Mesendoderm (in vitro differentiated cells): ENCODE measurements around the gene ZBTB12.
A peak's percentile ranks its signal among the peaks of the same experiment; 100 is the strongest.

Experiments
- DNase-seq: peaks from one replicate; pipeline ENCODE4 v3.0.0; 2013
- H2AK5ac ChIP-seq: 2 replicates; pipeline ENCODE4 v1.6.1; 2013; ENCODE audit warnings: low read length, inconsistent platforms
- H2BK120ac ChIP-seq: 2 replicates; pipeline ENCODE4 v1.6.1; 2013; ENCODE audit warnings: low read depth, mild to moderate bottlenecking, low read length, moderate library complexity, mixed read lengths
- H2BK15ac ChIP-seq: replicated peaks from 2 replicates; pipeline ENCODE4 v1.6.1; 2013; ENCODE audit warnings: low read depth, mild to moderate bottlenecking, moderate library complexity
- H2BK5ac ChIP-seq: 2 replicates; pipeline ENCODE4 v1.6.1; 2013; ENCODE audit warnings: low read length, inconsistent platforms
- H3K18ac ChIP-seq: 2 replicates; pipeline ENCODE4 v1.6.1; 2013; ENCODE audit warnings: mild to moderate bottlenecking, low read length, mixed read lengths
- H3K23ac ChIP-seq: one replicate; pipeline ENCODE4 v1.6.1; 2013; ENCODE audit warnings: low read length
- H3K27ac ChIP-seq: 2 replicates; pipeline ENCODE4 v1.5.1; 2013; ENCODE audit warnings: low read depth, mild to moderate bottlenecking, inconsistent platforms, low read length, moderate library complexity
- H3K27me3 ChIP-seq: 2 replicates; pipeline ENCODE4 v1.6.1; 2013; ENCODE audit warnings: low read length, control low read depth, mild to moderate bottlenecking, inconsistent platforms; ENCODE audit not compliant: insufficient read depth, poor library complexity
- H3K36me3 ChIP-seq: 2 replicates; pipeline ENCODE4 v1.6.1; 2013; ENCODE audit warnings: low read length, inconsistent platforms; ENCODE audit not compliant: control insufficient read depth, insufficient read depth
- H3K4ac ChIP-seq: one replicate; pipeline ENCODE4 v1.6.1; 2013; ENCODE audit warnings: low read depth, mild to moderate bottlenecking, low read length, moderate library complexity
- H3K4me1 ChIP-seq: 2 replicates; pipeline ENCODE4 v1.6.1; 2013; ENCODE audit warnings: low read depth, low read length, inconsistent platforms; ENCODE audit not compliant: control insufficient read depth
- H3K4me2 ChIP-seq: 2 replicates; pipeline ENCODE4 v1.6.1; 2013; ENCODE audit warnings: low read length
- H3K4me3 ChIP-seq: 2 replicates; pipeline ENCODE4 v1.5.1; 2013; ENCODE audit warnings: mild to moderate bottlenecking, low read length
- H3K56ac ChIP-seq: one replicate; pipeline ENCODE4 v1.6.1; 2013; ENCODE audit warnings: low read length
- H3K79me1 ChIP-seq: 2 replicates; pipeline ENCODE4 v1.6.1; 2013; ENCODE audit warnings: low read length, inconsistent platforms
- H3K79me2 ChIP-seq: 2 replicates; pipeline ENCODE4 v1.6.1; 2013; ENCODE audit warnings: mild to moderate bottlenecking, low read length; ENCODE audit not compliant: control insufficient read depth, insufficient read depth
- H3K9ac ChIP-seq: 2 replicates; pipeline ENCODE4 v1.6.1; 2013; ENCODE audit warnings: low read length, inconsistent platforms
- H4K5ac ChIP-seq: one replicate; pipeline ENCODE4 v1.6.1; 2013; ENCODE audit warnings: low read length
- H4K8ac ChIP-seq: one replicate; pipeline ENCODE4 v1.6.1; 2013; ENCODE audit warnings: low read depth, mild to moderate bottlenecking, control low read depth, low read length, moderate library complexity
- WGBS: extraction: QIAGEN DNeasy Blood & Tissue Kit; methylation state at CpG from one replicate; pipeline ENCODE4 v1.1.7; 2013; ENCODE audit warnings: low lambda C conversion rate, missing lambda C conversion rate; ENCODE audit not compliant: insufficient coverage; ENCODE audit errors: extremely low coverage; 5-methylcytosine and 5-hydroxymethylcytosine counted together

ZBTB12 gene

DNA sequence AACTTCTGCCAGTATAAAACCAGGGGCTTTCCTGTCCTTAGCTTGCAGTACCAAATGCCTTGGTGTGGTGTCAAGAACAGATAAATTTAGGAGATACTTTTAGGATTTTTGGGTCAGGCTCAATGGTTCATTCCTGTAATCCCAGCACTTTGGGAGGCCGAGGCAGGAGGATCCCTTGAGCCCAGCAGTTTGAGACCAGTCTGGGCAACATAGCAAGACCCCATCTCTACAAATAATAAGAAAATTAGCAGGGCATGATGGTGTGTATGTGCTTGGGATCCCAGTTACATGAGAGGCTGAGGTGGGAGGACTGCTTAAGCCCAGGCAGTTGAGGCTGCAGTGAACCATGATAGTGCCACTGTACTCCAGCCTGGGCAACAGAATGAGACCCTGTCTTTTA, 3.2 kb upstream of the ZBTB12 start:
- no peak overlapping the region for H4K5ac ChIP-seq
- H3K27ac ChIP-seq, result no peak overlapping the region
- no peak overlapping the region for H3K4ac ChIP-seq
- H3K23ac ChIP-seq, result no peak overlapping the region
- no peaks in the 10 kb centered on the region for H3K4me1 ChIP-seq
- no peaks in the 10 kb centered on the region for H3K79me2 ChIP-seq
- no peak overlapping the region for H3K4me3 ChIP-seq
- no peak overlapping the region for H3K4me2 ChIP-seq
- no peak for DNase-seq
- H3K9ac ChIP-seq, result no peak overlapping the region
- H4K8ac ChIP-seq, result no peak overlapping the region
- H2BK15ac ChIP-seq, result no peak overlapping the region
- no peak overlapping the region for H3K56ac ChIP-seq
- H2BK5ac ChIP-seq, result no peak overlapping the region
- no peak overlapping the region for H2BK120ac ChIP-seq
- H3K79me1 ChIP-seq, result no peaks in the 10 kb centered on the region
- H2AK5ac ChIP-seq, result no peak overlapping the region
- H3K27me3 ChIP-seq, result no peaks in the 10 kb centered on the region
- no peaks in the 10 kb centered on the region for H3K36me3 ChIP-seq
- WGBS, result no CpG with 5 or more reads among the region's 1 CpG
- H3K18ac ChIP-seq, result no peak overlapping the region

DNA sequence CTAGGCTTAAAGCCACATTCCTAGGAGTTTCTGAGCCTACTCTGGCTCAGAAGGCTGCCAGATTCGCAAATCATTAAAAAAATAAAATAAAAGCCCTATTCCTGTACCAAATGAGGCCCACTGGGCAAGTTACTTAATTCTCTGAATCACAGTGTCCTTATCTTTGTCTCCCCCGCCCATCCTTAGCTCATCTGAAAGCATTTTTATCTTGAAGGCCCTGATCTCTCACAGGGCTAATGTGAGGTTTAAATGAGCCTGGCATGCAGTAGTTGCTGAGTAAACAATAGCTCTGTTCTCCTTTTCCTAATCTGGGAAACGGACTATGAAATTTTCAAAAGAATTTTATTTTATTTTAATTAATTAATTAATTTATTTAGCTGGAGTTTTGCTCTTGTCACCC, 2.1 kb upstream of the ZBTB12 start:
- H3K79me2 ChIP-seq, result no peaks in the 10 kb centered on the region
- no peak overlapping the region for H3K56ac ChIP-seq
- H2BK5ac ChIP-seq, result no peak overlapping the region
- H3K23ac ChIP-seq, result no peak overlapping the region
- no CpG with 5 or more reads among the region's 3 CpGs for WGBS
- H3K4me2 ChIP-seq, result no peak overlapping the region
- H3K4ac ChIP-seq, result no peak overlapping the region
- H3K27ac ChIP-seq, result no peak overlapping the region
- no peaks in the 10 kb centered on the region for H3K79me1 ChIP-seq
- no peak overlapping the region for H2AK5ac ChIP-seq
- no peak overlapping the region for H4K5ac ChIP-seq
- no peaks in the 10 kb centered on the region for H3K27me3 ChIP-seq
- no peaks in the 10 kb centered on the region for H3K4me1 ChIP-seq
- H2BK15ac ChIP-seq, result no peak overlapping the region
- H3K4me3 ChIP-seq, result no peak overlapping the region
- H3K9ac ChIP-seq, result no peak overlapping the region
- H2BK120ac ChIP-seq, result no peak overlapping the region
- no peak overlapping the region for H3K18ac ChIP-seq
- no peak overlapping the region for H4K8ac ChIP-seq
- no peak for DNase-seq
- no peaks in the 10 kb centered on the region for H3K36me3 ChIP-seq

- Histone ChIP-seq H3K23ac (no peak overlapping the region), H3K27ac (peak overlapping the region; percentile 34), H3K56ac (peak overlapping the region; percentile 90), H3K4ac (peak overlapping the region; percentile 77), H2AK5ac (no peak overlapping the region), H3K4me3 (peak overlapping the region; percentile 36), H3K18ac (peak overlapping the region; percentile 99), H4K8ac (peak overlapping the region; percentile 98), H2BK120ac (peak overlapping the region; percentile 70), H2BK5ac (no peak overlapping the region), H3K79me2 (peaks cover 4% of the 10 kb centered on the region), H3K36me3 (no peaks in the 10 kb centered on the region), H3K4me2 (peak overlapping the region; percentile 27), H3K79me1 (peaks cover 4% of the 10 kb centered on the region), H3K4me1 (no peaks in the 10 kb centered on the region), H2BK15ac (no peak overlapping the region), H3K27me3 (no peaks in the 10 kb centered on the region), H3K9ac (peak overlapping the region; percentile 53), H4K5ac (no peak overlapping the region)
- DNase-seq, result no peak
- no CpG with 5 or more reads among the region's 45 CpGs for WGBS
Observed at GRCh38 chr6:31901415-31901952, 402 bp downstream of the ZBTB12 start.

DNA sequence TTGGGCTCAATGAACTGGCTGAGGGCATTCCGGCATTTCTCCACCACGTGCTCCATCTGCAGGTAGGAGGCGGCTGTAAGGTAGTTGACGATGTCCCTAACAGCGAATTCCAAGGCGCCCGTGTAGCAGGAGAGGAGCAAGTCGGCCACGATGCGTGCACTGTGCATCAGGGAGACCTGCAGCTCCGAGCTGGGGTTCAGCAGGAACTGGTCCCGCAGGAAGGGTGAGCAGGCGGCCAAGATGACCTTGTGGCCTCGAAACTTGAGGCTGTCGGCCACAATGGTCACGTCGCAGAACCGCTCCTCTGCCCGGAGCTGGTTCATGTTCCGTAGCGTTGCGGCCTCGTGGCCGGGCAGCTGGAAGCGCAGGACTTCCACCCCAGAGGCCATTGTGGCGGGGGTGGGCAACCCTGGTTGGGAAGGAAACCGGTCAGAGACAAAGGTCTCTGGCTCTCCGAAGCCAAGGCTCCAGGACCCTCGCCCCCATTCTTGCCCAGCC, 920 bp downstream of the ZBTB12 start:
- Histone ChIP-seq H2BK120ac (no peak overlapping the region), H4K5ac (no peak overlapping the region), H3K4me3 (no peak overlapping the region), H3K4ac (no peak overlapping the region), H2AK5ac (no peak overlapping the region), H3K4me2 (peak overlapping the region; percentile 27), H3K4me1 (no peaks in the 10 kb centered on the region), H3K27ac (no peak overlapping the region), H3K56ac (peak overlapping the region; percentile 90), H3K79me1 (peaks cover 4% of the 10 kb centered on the region), H2BK15ac (no peak overlapping the region), H3K36me3 (no peaks in the 10 kb centered on the region), H3K9ac (peak overlapping the region; percentile 53), H4K8ac (no peak overlapping the region), H2BK5ac (no peak overlapping the region), H3K18ac (no peak overlapping the region), H3K79me2 (peaks cover 4% of the 10 kb centered on the region), H3K27me3 (no peaks in the 10 kb centered on the region), H3K23ac (no peak overlapping the region)
- DNase-seq, result peak; percentile 66
- WGBS, result no CpG with 5 or more reads among the region's 29 CpGs

DNA sequence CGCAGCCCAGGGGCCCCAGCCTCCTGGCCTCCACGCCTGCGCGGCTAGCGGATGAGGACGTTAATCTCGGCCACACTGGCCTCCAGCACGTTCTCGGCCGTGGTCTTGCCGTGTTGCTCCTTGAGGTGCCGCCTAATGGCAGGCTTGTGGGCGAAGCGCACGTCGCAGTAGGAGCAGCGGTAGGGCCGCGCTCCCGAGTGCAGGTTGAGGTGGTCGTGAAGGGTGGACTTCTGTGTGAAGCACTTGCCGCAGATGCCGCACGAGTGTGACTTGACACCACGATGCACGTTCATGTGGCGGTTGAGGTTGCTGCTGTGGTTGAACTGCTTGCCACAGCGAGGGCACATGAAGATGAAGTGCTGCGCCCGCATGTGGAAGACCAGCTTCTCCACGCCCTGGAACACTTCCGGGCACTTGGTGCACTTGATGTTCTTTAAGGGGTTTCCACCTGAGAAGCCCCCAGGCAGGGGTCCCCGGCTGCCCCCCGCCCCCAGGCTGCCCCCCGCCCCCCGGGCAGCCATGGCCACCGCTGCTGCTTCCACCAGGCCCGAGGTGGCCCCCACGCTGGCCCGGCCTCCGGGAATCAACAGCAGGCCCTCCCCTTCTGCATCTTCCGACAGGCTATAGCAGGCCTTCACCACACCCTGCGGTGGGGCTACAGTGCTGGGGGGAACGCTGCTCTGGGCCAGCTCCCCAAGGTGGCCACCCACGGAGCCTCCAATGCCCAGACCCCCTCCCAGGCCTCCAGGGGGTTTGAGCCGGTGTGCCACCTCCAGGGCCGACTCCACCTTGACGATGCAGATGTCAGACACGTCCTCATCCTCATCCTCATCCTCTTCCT, 1.8 kb downstream of the ZBTB12 start:
- H3K18ac ChIP-seq, result no peak overlapping the region
- no peaks in the 10 kb centered on the region for H3K27me3 ChIP-seq
- no peak overlapping the region for H3K4ac ChIP-seq

More for the DNA sequence above, 1.8 kb downstream of the ZBTB12 start:
- H3K23ac ChIP-seq, result no peak overlapping the region
- no peak overlapping the region for H3K4me3 ChIP-seq
- no peak overlapping the region for H2BK120ac ChIP-seq
- peaks cover 4% of the 10 kb centered on the region for H3K79me2 ChIP-seq
- no peak overlapping the region for H2AK5ac ChIP-seq
- no peaks in the 10 kb centered on the region for H3K36me3 ChIP-seq
- H3K4me2 ChIP-seq, result no peak overlapping the region
- WGBS, result no CpG with 5 or more reads among the region's 49 CpGs
- H2BK15ac ChIP-seq, result no peak overlapping the region
- H4K8ac ChIP-seq, result no peak overlapping the region
- H3K27ac ChIP-seq, result no peak overlapping the region
- H2BK5ac ChIP-seq, result no peak overlapping the region
- no peak overlapping the region for H3K56ac ChIP-seq
- H3K4me1 ChIP-seq, result no peaks in the 10 kb centered on the region
- DNase-seq, result no peak
- peaks cover 4% of the 10 kb centered on the region for H3K79me1 ChIP-seq
- no peak overlapping the region for H3K9ac ChIP-seq
- H4K5ac ChIP-seq, result no peak overlapping the region
